Ovary (tissue), 3 donors: ENCODE data around the gene OCSTAMP.

Source experiments
- EP300 ChIP-seq: sonication (generic); formaldehyde crosslinking; IDR thresholded peaks from one replicate; pipeline ENCODE4 v1.6.1; 2017; ENCODE audit warnings: antibody characterized with exemption
- POLR2A ChIP-seq: fragments of 450-650 bp; IDR thresholded peaks from one replicate; pipeline ENCODE4 v1.6.1; 2017; ENCODE audit warnings: antibody characterized with exemption, mild to moderate bottlenecking, moderate library complexity
- TF ChIP-seq, protein P1 (sequence below), 3 donors: fragments of 450-650 bp in 2 of 3; fragments of 200-600 bp in 1 of 3; IDR thresholded peaks; one replicate each; pipeline versions ENCODE4 v1.5.1 to v1.8.0; 2016 to 2022; ENCODE audit warnings: antibody characterized with exemption in 3 of 3, mild to moderate bottlenecking in 1 of 3
- donor health status: DM: no; HTN: no; CAD: no.

DNA sequence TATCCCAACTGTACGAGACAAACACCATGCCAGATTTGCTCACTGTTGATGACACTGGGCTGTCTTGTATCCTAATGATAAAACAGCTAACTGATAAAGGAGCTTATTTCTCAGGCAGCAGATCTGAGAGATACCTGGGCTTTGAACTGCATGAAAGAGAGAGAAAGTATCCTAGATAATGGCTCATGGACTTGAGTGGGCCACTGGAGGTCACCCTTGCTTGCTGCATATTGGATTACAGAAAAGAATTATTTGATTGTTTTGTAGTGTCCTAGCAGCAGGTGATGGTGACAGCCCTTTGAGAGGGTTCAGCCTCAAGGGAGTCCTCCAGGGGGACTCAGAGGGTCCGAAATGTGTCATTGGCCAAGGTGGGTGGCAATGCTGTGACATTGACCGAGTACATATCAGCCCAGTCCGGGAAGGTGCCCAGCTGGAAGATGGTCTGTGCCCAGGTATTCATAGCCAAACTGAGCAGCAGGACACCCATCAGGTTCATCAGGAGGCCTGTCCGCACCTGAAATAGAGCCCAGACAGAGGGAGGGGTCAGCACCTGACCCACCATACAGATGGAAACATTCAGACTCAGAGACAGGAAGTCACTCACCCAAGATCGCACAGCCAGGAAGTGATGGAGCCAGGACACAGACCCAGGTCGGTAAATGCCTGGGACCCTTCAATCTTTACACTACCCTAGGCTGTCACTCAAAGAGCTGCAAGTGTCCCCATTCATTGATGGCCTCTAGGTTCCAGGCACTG is 9.4 kb upstream of the OCSTAMP start:
- TF ChIP-seq, protein P1, sequence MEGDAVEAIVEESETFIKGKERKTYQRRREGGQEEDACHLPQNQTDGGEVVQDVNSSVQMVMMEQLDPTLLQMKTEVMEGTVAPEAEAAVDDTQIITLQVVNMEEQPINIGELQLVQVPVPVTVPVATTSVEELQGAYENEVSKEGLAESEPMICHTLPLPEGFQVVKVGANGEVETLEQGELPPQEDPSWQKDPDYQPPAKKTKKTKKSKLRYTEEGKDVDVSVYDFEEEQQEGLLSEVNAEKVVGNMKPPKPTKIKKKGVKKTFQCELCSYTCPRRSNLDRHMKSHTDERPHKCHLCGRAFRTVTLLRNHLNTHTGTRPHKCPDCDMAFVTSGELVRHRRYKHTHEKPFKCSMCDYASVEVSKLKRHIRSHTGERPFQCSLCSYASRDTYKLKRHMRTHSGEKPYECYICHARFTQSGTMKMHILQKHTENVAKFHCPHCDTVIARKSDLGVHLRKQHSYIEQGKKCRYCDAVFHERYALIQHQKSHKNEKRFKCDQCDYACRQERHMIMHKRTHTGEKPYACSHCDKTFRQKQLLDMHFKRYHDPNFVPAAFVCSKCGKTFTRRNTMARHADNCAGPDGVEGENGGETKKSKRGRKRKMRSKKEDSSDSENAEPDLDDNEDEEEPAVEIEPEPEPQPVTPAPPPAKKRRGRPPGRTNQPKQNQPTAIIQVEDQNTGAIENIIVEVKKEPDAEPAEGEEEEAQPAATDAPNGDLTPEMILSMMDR (IDR thresholded peaks at IDR 0.05): no peak
- no peak for TF ChIP-seq POLR2A
- TF ChIP-seq EP300: no peak
